CD4-positive, alpha-beta T cell (primary cell): ENCODE data around the gene F11R. TPM values are rescaled to one million over a fixed set of nuclear protein-coding genes. Genes with fewer than 3 reads are reported as not detected.

Source experiments
- ATAC-seq: fragments of 200-7000 bp; cut with Tn5 transposase; one replicate; pipeline ENCODE4 v1.10.0; 2022; ENCODE audit warnings: mild to moderate bottlenecking; ENCODE audit not compliant: poor library complexity
- CTCF ChIA-PET: fragments of 350-600 bp; sonication (Branson Sonifier 250); formaldehyde crosslinking; loops from one replicate; lab custom pipeline; 2021; ENCODE audit warnings: antibody characterized with exemption, inconsistent platforms; lab: Charles Lee
- POLR2A ChIA-PET: fragments of 350-600 bp; sonication (Branson Sonifier 250); formaldehyde crosslinking; loops from one replicate; lab custom pipeline; 2021; ENCODE audit warnings: antibody characterized with exemption, inconsistent platforms; lab: Charles Lee
- DNase-seq, 14 experiments: peaks; one replicate each; pipeline ENCODE4 v3.0.0-alpha.2; 2013 to 2020; ENCODE audit warnings: mixed read lengths in 2 of 14
- H3K27ac ChIP-seq, 2 donors: one replicate each; pipeline versions ENCODE4 v1.5.1 to v1.7.0; 2013; ENCODE audit warnings: low read length in 2 of 2, low read depth in 1 of 2, mild to moderate bottlenecking in 1 of 2
- H3K27me3 ChIP-seq, 2 experiments: 1 replicate in 1 of 2; 2 replicates in 1 of 2; pipeline versions ENCODE4 v1.6.1 to v1.7.0; 2013; ENCODE audit warnings: low read length in 2 of 2, control low read depth in 1 of 2, mild to moderate bottlenecking in 1 of 2, moderate library complexity in 1 of 2; ENCODE audit not compliant: insufficient read depth in 2 of 2, control insufficient read depth in 1 of 2
- H3K36me3 ChIP-seq: one replicate; pipeline ENCODE4 v1.6.1; 2013; ENCODE audit warnings: low read length, control low read depth; ENCODE audit not compliant: insufficient read depth
- H3K4me1 ChIP-seq: one replicate; pipeline ENCODE4 v1.6.1; 2013; ENCODE audit warnings: low read length, control low read depth; ENCODE audit not compliant: insufficient read depth
- H3K4me3 ChIP-seq: one replicate; pipeline ENCODE4 v1.5.1; 2013; ENCODE audit warnings: mild to moderate bottlenecking, low read length, moderate library complexity
- H3K9me3 ChIP-seq, 2 experiments: 1 replicate in 1 of 2; 2 replicates in 1 of 2; pipeline versions ENCODE4 v1.6.1 to v1.7.0; 2013; ENCODE audit warnings: low read length in 2 of 2, mild to moderate bottlenecking in 2 of 2, control low read depth in 1 of 2, moderate library complexity in 1 of 2; ENCODE audit not compliant: control insufficient read depth in 1 of 2, insufficient read depth in 1 of 2
- H3K27ac Mint-ChIP-seq: one replicate; pipeline ENCODE4 v1.8.0; 2020; ENCODE audit warnings: mixed read lengths
- H3K27me3 Mint-ChIP-seq: one replicate; pipeline ENCODE4 v1.8.0; 2021; ENCODE audit warnings: mixed read lengths
- H3K36me3 Mint-ChIP-seq: one replicate; pipeline ENCODE4 v1.8.0; 2021; ENCODE audit warnings: low read depth, mixed read lengths
- H3K4me1 Mint-ChIP-seq: one replicate; pipeline ENCODE4 v1.8.0; 2021; ENCODE audit warnings: low read depth, mixed read lengths
- H3K4me3 Mint-ChIP-seq: one replicate; pipeline ENCODE4 v1.8.0; 2020; ENCODE audit warnings: mild to moderate bottlenecking, mixed read lengths
- H3K9me3 Mint-ChIP-seq: one replicate; pipeline ENCODE4 v1.8.0; 2020; ENCODE audit warnings: mixed read lengths
- CTCF ChIP-seq: fragments of 200-600 bp; IDR thresholded peaks from one replicate; pipeline ENCODE4 v1.8.0; 2022; ENCODE audit warnings: antibody characterized with exemption, mild to moderate bottlenecking
- intact Hi-C, 2 experiments: fragments of 100-400 bp; cut with DNase I in 1 of 2; cut with micrococcal nuclease in 1 of 2; formaldehyde crosslinking; loops; one replicate each; pipeline versions ENCODE4 v1.15.1 to v1.9.0; 2023 to 2025; cut with DNase I, micrococcal nuclease
- total RNA-seq, 174 experiments: library from RNA in 2 of 174; stranded (reverse) in 2 of 174; gene quantifications; one replicate each; pipeline ENCODE4 v1.2.3 and lab custom pipeline; 2021 to 2026

The F11R gene
- total RNA-seq, 2 experiments from 2014 or later: 15.2 to 16.2 TPM

GRCh38 chr1:161039154-161039545 is 18.2 kb upstream of the F11R start:
- Mint-ChIP-seq H3K4me1 (peaks cover 44% of the 10 kb centered on the region), H3K9me3 (no peaks in the 10 kb centered on the region), H3K27ac (peak overlapping the region; percentile 91), H3K4me3 (peak overlapping the region; percentile 88), H3K27me3 (no peaks in the 10 kb centered on the region), H3K36me3 (peaks cover 47% of the 10 kb centered on the region)
- Histone ChIP-seq H3K27ac (peak overlapping the region; percentile 86 to 88), H3K9me3 (no peaks in the 10 kb centered on the region), H3K36me3 (peaks cover 41% of the 10 kb centered on the region), H3K27me3 (no peaks in the 10 kb centered on the region), H3K4me1 (peaks cover 55% of the 10 kb centered on the region), H3K4me3 (peak overlapping the region; percentile 99)
- no peak for DNase-seq
- no peak for TF ChIP-seq CTCF
- ATAC-seq: no peak
- intact Hi-C loops: loop anchor here in 1 of 2 experiments (2.0 to 5.0 kb wide), 2 partner anchors 18 to 42 kb away; partner anchors contain the start of gene F11R
- CTCF ChIA-PET: interaction anchor here (0.6 to 6.6 kb wide), 7 partner anchors 18 to 942 kb away, joined by 3 to 66 read pairs (median 8); partner anchors contain the start of genes ARHGAP30, F11R and KLHDC9
- POLR2A ChIA-PET: interaction anchor here (0.6 to 5.0 kb wide), 12 partner anchors 7 to 202 kb away, joined by 3 to 66 read pairs (median 6); partner anchors contain the start of genes ARHGAP30, DEDD, F11R and KLHDC9

- H3K27me3 Mint-ChIP-seq: no peaks in the 10 kb centered on the region
- no peak for TF ChIP-seq CTCF
- no peaks in the 10 kb centered on the region for H3K9me3 Mint-ChIP-seq
- Histone ChIP-seq H3K36me3 (peaks cover 41% of the 10 kb centered on the region), H3K9me3 (no peaks in the 10 kb centered on the region), H3K27me3 (no peaks in the 10 kb centered on the region), H3K4me3 (peak within 1 kb of the TSS; percentile 99), H3K4me1 (peaks cover 50% of the 10 kb centered on the region), H3K27ac (peak within 1 kb of the TSS; percentile 86 to 88)
- ChIA-PET CTCF (interaction anchor here (0.6 to 6.6 kb wide), 8 partner anchors 18 to 942 kb away, joined by 3 to 66 read pairs (median 6); partner anchors contain the start of genes ARHGAP30, F11R and KLHDC9), POLR2A (interaction anchor here (0.6 to 5.0 kb wide), 12 partner anchors 8 to 201 kb away, joined by 3 to 66 read pairs (median 6); partner anchors contain the start of genes ARHGAP30, DEDD, F11R and KLHDC9)
- ATAC-seq (peak; percentile 89), DNase-seq (peak; percentile 75 to 96 (median 84))
- intact Hi-C loops: loop anchor here in 1 of 2 experiments (2.0 to 5.0 kb wide), 2 partner anchors 18 to 41 kb away; partner anchors contain the start of gene F11R
- peaks cover 41% of the 10 kb centered on the region for H3K4me1 Mint-ChIP-seq
- H3K27ac Mint-ChIP-seq: peak within 1 kb of the TSS; percentile 91
- peak within 1 kb of the TSS; percentile 88 for H3K4me3 Mint-ChIP-seq
- H3K36me3 Mint-ChIP-seq: peaks cover 47% of the 10 kb centered on the region
Measured at GRCh38 chr1:161038523-161039153, 17.7 kb upstream of the F11R start, which contains the start of gene TSTD1. Gene TSTD1 (minus strand): TSS chr1:161038964. CDS start chr1:161038889, 75 bp downstream.

GRCh38 chr1:161037661-161038522 is 16.9 kb upstream of the F11R start:
- peak overlapping the region; percentile 99 for H3K4me3 ChIP-seq
- intact Hi-C loops: loop anchor here in 1 of 2 experiments (2.0 to 5.0 kb wide), 2 partner anchors 17 to 41 kb away; partner anchors contain the start of gene F11R
- peak overlapping the region; percentile 86 to 88 for H3K27ac ChIP-seq
- peaks cover 49% of the 10 kb centered on the region for H3K4me1 ChIP-seq
- ChIA-PET POLR2A (interaction anchor here (0.7 to 5.0 kb wide), 10 partner anchors 9 to 128 kb away, joined by 3 to 66 read pairs (median 6); partner anchors contain the start of genes ARHGAP30, DEDD, F11R and KLHDC9), CTCF (interaction anchor here (1.2 to 6.6 kb wide), 6 partner anchors 17 to 61 kb away, joined by 3 to 66 read pairs (median 8); partner anchors contain the start of genes ARHGAP30, F11R and KLHDC9)
- H3K36me3 Mint-ChIP-seq: peaks cover 44% of the 10 kb centered on the region
- H3K4me3 Mint-ChIP-seq: peak overlapping the region; percentile 88
- ATAC-seq (no peak), DNase-seq (no peak)
- no peaks in the 10 kb centered on the region for H3K27me3 ChIP-seq
- H3K9me3 Mint-ChIP-seq: no peaks in the 10 kb centered on the region
- peak overlapping the region; percentile 91 for H3K27ac Mint-ChIP-seq
- no peaks in the 10 kb centered on the region for H3K27me3 Mint-ChIP-seq
- H3K4me1 Mint-ChIP-seq: peaks cover 36% of the 10 kb centered on the region
- H3K36me3 ChIP-seq: peaks cover 36% of the 10 kb centered on the region
- no peak for TF ChIP-seq CTCF
- no peaks in the 10 kb centered on the region for H3K9me3 ChIP-seq
